ENCODE measurements around the gene SYCP2. TPM values are rescaled to one million over a fixed set of nuclear protein-coding genes. Genes with fewer than 3 reads are reported as not detected.

Gene SYCP2
- total RNA-seq, 1 experiment from 2014 or later: 1.8 TPM

DNA sequence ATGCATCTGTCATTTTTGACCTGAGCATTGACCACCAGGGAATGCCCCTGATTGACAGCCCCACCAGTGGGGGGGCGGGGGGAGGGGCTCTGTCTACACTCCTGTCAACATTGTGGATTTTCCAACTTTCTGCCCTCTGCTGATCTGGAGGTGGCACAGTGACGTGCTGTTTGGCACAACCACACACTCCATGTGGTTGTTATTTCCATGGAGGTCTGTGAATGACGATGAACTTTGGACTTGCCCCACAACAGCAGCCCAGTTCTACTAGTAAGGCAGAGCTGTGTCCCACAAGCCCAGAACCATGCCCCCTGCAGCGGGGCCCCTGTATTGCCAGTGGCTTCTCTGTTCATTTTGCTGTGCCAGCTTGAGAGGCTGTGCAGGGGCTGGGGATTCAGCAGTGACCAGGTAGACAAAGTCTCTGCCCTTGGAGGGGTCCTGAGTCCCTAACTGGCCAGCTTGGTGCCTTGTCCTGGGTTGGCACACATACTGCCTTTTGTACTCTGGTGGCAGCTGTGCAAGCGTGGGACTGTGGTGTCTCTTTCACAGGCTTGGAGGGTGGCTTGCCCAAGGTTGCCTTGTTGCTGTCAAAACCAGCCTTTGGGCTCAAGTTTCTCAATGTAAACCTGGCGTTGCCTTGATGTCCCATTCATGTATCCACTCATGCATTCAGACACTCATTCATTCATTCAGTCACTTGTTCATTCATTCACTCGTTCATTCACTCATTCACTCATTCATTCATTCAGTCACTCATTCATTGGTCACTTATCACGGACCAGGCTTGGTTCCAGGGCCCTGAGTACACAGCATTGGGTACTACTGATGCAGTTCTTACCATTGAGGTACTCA lies 108.5 kb downstream of the SYCP2 start:
- Histone ChIP-seq H3K9ac (ENCODE audit: low read length) (no peak overlapping the region), H3K27me3 (ENCODE audit: low read length) (no peaks in the 10 kb centered on the region), H3F3A (ENCODE audit: low read length, unreplicated experiment) (no peaks in the 10 kb centered on the region), H2AFZ (ENCODE audit: low read length) (no peak overlapping the region), H4K20me1 (ENCODE audit: low read length) (no peaks in the 10 kb centered on the region), H3K36me3 (ENCODE audit: low read depth, low read length) (no peaks in the 10 kb centered on the region), H3K4me3 (ENCODE audit: low read length) (no peak overlapping the region), H3K4me1 (ENCODE audit: insufficient read depth, low read length) (peaks cover 19% of the 10 kb centered on the region), H3K79me2 (ENCODE audit: low read length) (no peaks in the 10 kb centered on the region), H3K9me2 (replicated peaks; ENCODE audit: low read length) (no peaks in the 10 kb centered on the region), H3K27ac (ENCODE audit: low read length) (no peak overlapping the region), H3K9me3 (ENCODE audit: low read length) (no peaks in the 10 kb centered on the region), H3K4me2 (ENCODE audit: low read length) (no peak overlapping the region)
- TF ChIP-seq CTCF (conservative IDR thresholded peaks at IDR 0.05; ENCODE audit: low read depth, low read length) (no peak), EZH2phosphoT487 (IDR thresholded peaks at IDR 0.05; ENCODE audit: borderline replicate concordance, low read length) (no peak), EZH2 (IDR thresholded peaks at IDR 0.05; ENCODE audit: low read length, unreplicated experiment) (no peak)
- DNase-seq (no peak), ATAC-seq (no peak)
- ChIA-PET CTCF (no interaction called here), POLR2A (ENCODE audit: unreplicated experiment) (no interaction called here)
- intact Hi-C loops (cut with micrococcal nuclease): no loop called here
- no TSS peak for BruUV-seq (replicated peaks)

- intact Hi-C loops (cut with micrococcal nuclease): no loop called here
- POLR2A ChIA-PET (ENCODE audit: unreplicated experiment): no interaction called here
- Histone ChIP-seq H3K36me3 (ENCODE audit: low read depth, low read length) (no peaks in the 10 kb centered on the region), H3K9ac (ENCODE audit: low read length) (no peak overlapping the region), H3K9me3 (ENCODE audit: low read length) (no peaks in the 10 kb centered on the region), H2AFZ (ENCODE audit: low read length) (no peak overlapping the region), H3K4me1 (ENCODE audit: insufficient read depth, low read length) (peaks cover 16% of the 10 kb centered on the region), H4K20me1 (ENCODE audit: low read length) (no peaks in the 10 kb centered on the region), H3K4me3 (ENCODE audit: low read length) (no peak overlapping the region), H3K9me2 (replicated peaks; ENCODE audit: low read length) (no peaks in the 10 kb centered on the region), H3K27ac (ENCODE audit: low read length) (no peak overlapping the region), H3K4me2 (ENCODE audit: low read length) (no peak overlapping the region), H3K79me2 (ENCODE audit: low read length) (no peaks in the 10 kb centered on the region), H3K27me3 (ENCODE audit: low read length) (no peaks in the 10 kb centered on the region), H3F3A (ENCODE audit: low read length, unreplicated experiment) (no peaks in the 10 kb centered on the region)
- CTCF ChIA-PET: no interaction called here
- DNase-seq (no peak), ATAC-seq (no peak)
- no TSS peak for BruUV-seq (replicated peaks)
- no peak for TF ChIP-seq CTCF (conservative IDR thresholded peaks at IDR 0.05; ENCODE audit: low read depth, low read length)
- no peak for TF ChIP-seq EZH2 (IDR thresholded peaks at IDR 0.05; ENCODE audit: low read length, unreplicated experiment)
- no peak for TF ChIP-seq EZH2phosphoT487 (IDR thresholded peaks at IDR 0.05; ENCODE audit: borderline replicate concordance, low read length)
Measured at GRCh38 chr20:59823491-59824259, 109.8 kb downstream of the SYCP2 start.

DNA sequence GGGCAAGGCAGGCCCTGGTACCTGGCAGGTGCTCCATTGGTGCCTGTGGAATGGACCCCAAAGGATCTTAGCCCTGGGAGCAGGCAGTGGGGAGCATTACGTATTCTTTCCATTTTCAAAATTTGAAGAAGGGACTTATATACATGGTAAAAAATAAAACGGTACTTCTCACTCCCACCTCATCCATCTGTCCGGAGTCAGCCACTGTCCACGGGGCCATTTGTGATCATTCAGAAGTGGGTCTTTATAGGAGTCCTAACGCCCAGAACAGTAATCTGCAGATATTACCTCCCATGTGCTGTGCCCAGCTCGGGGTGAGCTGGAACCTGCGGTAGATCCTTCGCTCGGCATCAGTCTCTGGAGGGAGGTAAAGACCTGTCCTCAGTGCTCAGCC lies 110.4 kb downstream of the SYCP2 start:
- TF ChIP-seq CTCF (conservative IDR thresholded peaks at IDR 0.05; ENCODE audit: low read depth, low read length): no peak
- no peak for TF ChIP-seq EZH2 (IDR thresholded peaks at IDR 0.05; ENCODE audit: low read length, unreplicated experiment)
- no peak for TF ChIP-seq EZH2phosphoT487 (IDR thresholded peaks at IDR 0.05; ENCODE audit: borderline replicate concordance, low read length)
- H3K4me1 ChIP-seq (ENCODE audit: insufficient read depth, low read length): peaks cover 16% of the 10 kb centered on the region
- no peaks in the 10 kb centered on the region for H3K79me2 ChIP-seq (ENCODE audit: low read length)
- ChIA-PET POLR2A (ENCODE audit: unreplicated experiment) (no interaction called here), CTCF (no interaction called here)
- H3K27me3 ChIP-seq (ENCODE audit: low read length): no peaks in the 10 kb centered on the region
- H3K9me2 ChIP-seq (replicated peaks; ENCODE audit: low read length): no peaks in the 10 kb centered on the region
- H3K9me3 ChIP-seq (ENCODE audit: low read length): no peaks in the 10 kb centered on the region
- no peaks in the 10 kb centered on the region for H4K20me1 ChIP-seq (ENCODE audit: low read length)
- H2AFZ ChIP-seq (ENCODE audit: low read length): no peak overlapping the region
- intact Hi-C loops (cut with micrococcal nuclease): no loop called here
- no peak for ATAC-seq
- DNase-seq: no peak
- BruUV-seq (replicated peaks): no TSS peak
- no peaks in the 10 kb centered on the region for H3F3A ChIP-seq (ENCODE audit: low read length, unreplicated experiment)
- no peak overlapping the region for H3K4me2 ChIP-seq (ENCODE audit: low read length)
- H3K27ac ChIP-seq (ENCODE audit: low read length): no peak overlapping the region
- H3K36me3 ChIP-seq (ENCODE audit: low read depth, low read length): no peaks in the 10 kb centered on the region
- H3K4me3 ChIP-seq (ENCODE audit: low read length): no peak overlapping the region
- H3K9ac ChIP-seq (ENCODE audit: low read length): no peak overlapping the region

All from PC-3 (cell line).